Mononuclear cell (primary cell): Measurements from ENCODE around the gene RHBDF1. TPM values are rescaled to one million over a fixed set of nuclear protein-coding genes. Genes with fewer than 3 reads are reported as not detected.
A peak's percentile ranks its signal among the peaks of the same experiment; 100 is the strongest.

Experiments
- H3K27me3 ChIP-seq: 2 replicates; pipeline ENCODE4 v1.6.0; 2011; ENCODE audit warnings: low read length, control low read depth; ENCODE audit not compliant: insufficient read depth
- H3K4me1 ChIP-seq: 2 replicates; pipeline ENCODE4 v1.5.1; 2011; ENCODE audit warnings: mild to moderate bottlenecking, low read length, control low read depth; ENCODE audit not compliant: insufficient read depth
- H3K4me3 ChIP-seq: 2 replicates; pipeline ENCODE4 v1.5.1; 2011; ENCODE audit warnings: mild to moderate bottlenecking, low read length, moderate library complexity
- H3K9me3 ChIP-seq: 2 replicates; pipeline ENCODE4 v1.5.1; 2011; ENCODE audit warnings: low read depth, mild to moderate bottlenecking, control low read depth, low read length
- total RNA-seq: library from RNA; depleted of rRNA; stranded (reverse); fragments of >200 nt; gene quantifications from one replicate; pipeline ENCODE4 v1.2.3, GENCODE V29; 2012

Gene RHBDF1
- total RNA-seq, 1 donor, result 0.21 TPM

- Histone ChIP-seq H3K9me3 (no peaks in the 10 kb centered on the region), H3K4me3 (no peak overlapping the region), H3K27me3 (no peaks in the 10 kb centered on the region), H3K4me1 (peaks cover 23% of the 10 kb centered on the region)
These were observed 12.4 kb upstream of the RHBDF1 start for GRCh38 chr16:84718-85406.

- no peak overlapping the region for H3K4me3 ChIP-seq
- peaks cover 25% of the 10 kb centered on the region for H3K4me1 ChIP-seq
- H3K27me3 ChIP-seq, result no peaks in the 10 kb centered on the region
- no peaks in the 10 kb centered on the region for H3K9me3 ChIP-seq
These were observed 11.6 kb upstream of the RHBDF1 start for GRCh38 chr16:83781-84615.

DNA sequence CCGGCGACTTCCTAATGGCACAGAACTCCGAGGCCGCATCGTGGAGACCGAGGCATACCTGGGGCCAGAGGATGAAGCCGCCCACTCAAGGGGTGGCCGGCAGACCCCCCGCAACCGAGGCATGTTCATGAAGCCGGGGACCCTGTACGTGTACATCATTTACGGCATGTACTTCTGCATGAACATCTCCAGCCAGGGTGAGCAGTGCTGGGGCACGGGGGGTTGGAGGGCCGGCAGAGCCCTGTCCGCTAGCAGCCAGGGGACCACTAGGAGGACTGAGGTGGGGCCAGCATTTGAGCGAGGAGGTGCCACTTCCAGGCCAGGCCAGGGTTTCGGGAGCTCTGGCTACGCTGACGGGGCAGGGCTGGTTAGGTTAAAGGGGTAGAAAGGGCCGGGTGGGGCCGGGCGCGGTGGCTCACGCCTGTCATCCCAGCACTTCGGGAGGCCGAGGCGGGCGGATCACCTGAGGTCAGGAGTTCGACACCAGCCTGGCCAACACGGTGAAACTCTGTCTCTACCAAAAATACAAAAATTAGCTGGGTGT is 10.7 kb upstream of the RHBDF1 start:
- no peaks in the 10 kb centered on the region for H3K9me3 ChIP-seq
- no peak overlapping the region for H3K4me3 ChIP-seq
- peaks cover 32% of the 10 kb centered on the region for H3K4me1 ChIP-seq
- no peaks in the 10 kb centered on the region for H3K27me3 ChIP-seq

- Histone ChIP-seq H3K9me3 (no peaks in the 10 kb centered on the region), H3K4me3 (no peak overlapping the region), H3K4me1 (peaks cover 37% of the 10 kb centered on the region), H3K27me3 (no peaks in the 10 kb centered on the region)
These were observed 7.0 kb upstream of the RHBDF1 start for GRCh38 chr16:79151-80054.

DNA sequence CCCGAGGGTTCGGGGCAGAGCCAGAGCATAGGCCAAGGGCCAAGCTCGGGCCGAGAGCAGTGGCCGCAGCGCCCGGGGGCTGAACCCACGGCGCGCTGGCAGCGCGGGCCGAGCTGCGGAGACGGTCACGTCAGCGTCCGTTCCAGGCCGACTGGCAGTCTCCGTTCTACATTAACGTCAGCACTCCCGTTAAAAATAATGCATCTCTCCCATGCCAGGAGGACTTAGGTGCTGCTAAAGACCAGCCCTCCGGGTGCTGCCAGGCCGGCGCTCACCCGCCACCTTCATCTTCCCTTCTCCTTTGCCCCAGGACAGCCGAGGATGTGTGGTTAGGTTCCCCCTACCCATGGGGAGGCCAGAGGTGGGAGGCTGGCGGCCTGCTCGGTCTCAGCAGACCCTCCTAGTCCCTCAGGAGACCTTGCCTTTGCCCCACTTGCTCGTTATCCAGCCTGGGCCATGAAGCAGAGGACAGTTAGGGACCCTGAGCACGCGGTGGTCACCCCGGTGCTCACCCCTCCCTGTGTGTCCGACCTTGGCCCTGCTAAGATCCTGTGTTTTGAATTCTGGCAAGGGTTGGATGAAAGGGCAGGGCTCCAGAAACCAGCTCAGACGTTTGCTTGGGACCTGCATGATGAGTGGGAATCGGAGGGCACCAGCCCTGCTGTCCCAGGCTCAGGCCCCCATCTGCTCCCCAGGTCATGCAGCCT is 6.2 kb upstream of the RHBDF1 start:
- Histone ChIP-seq H3K9me3 (no peaks in the 10 kb centered on the region), H3K4me1 (peaks cover 29% of the 10 kb centered on the region), H3K27me3 (peaks cover 6% of the 10 kb centered on the region), H3K4me3 (peak overlapping the region; percentile 79)

- Histone ChIP-seq H3K9me3 (no peaks in the 10 kb centered on the region), H3K4me1 (peaks cover 29% of the 10 kb centered on the region), H3K4me3 (peak within 1 kb of the TSS; percentile 79), H3K27me3 (peaks cover 12% of the 10 kb centered on the region)
These were observed 5.5 kb upstream of the RHBDF1 start, which contains the start of gene MPG for GRCh38 chr16:77807-78443. Gene MPG, plus strand, starts transcription at chr16:78225. Its CDS starts 85 bp downstream, at chr16:78310.

DNA sequence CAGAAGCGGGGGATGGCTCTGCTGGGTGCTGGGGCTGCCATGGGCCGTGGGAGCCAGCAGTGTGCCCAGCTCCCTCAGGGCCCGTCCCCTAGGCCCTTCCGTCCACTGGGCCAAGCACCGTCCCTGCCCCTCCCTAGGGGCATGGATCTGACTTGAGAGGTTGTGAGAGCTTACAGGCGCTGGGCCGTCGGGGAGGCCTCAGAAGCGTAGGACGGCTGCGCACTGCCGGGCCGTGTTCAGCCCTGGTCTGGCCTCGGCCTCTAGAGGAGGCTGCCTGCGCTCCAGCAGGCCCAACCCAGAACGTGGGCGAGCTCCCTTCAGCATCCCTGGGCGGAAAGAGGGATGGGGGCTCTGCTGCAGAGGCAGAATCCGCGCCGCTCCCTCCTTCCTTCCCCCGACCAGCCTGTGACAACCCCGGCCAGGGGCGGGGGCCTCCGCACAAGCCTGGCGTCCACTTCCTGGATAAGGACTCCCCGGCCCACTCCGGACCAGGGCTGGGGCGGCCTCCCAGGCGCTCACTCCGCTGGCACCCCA is 4.9 kb upstream of the RHBDF1 start:
- Histone ChIP-seq H3K4me3 (peak overlapping the region; percentile 79), H3K9me3 (no peaks in the 10 kb centered on the region), H3K27me3 (peaks cover 16% of the 10 kb centered on the region), H3K4me1 (peaks cover 33% of the 10 kb centered on the region)

GRCh38 chr16:76535-77272 is 4.3 kb upstream of the RHBDF1 start:
- no peak overlapping the region for H3K4me3 ChIP-seq
- peaks cover 19% of the 10 kb centered on the region for H3K27me3 ChIP-seq
- H3K9me3 ChIP-seq, result no peaks in the 10 kb centered on the region
- peaks cover 33% of the 10 kb centered on the region for H3K4me1 ChIP-seq

DNA sequence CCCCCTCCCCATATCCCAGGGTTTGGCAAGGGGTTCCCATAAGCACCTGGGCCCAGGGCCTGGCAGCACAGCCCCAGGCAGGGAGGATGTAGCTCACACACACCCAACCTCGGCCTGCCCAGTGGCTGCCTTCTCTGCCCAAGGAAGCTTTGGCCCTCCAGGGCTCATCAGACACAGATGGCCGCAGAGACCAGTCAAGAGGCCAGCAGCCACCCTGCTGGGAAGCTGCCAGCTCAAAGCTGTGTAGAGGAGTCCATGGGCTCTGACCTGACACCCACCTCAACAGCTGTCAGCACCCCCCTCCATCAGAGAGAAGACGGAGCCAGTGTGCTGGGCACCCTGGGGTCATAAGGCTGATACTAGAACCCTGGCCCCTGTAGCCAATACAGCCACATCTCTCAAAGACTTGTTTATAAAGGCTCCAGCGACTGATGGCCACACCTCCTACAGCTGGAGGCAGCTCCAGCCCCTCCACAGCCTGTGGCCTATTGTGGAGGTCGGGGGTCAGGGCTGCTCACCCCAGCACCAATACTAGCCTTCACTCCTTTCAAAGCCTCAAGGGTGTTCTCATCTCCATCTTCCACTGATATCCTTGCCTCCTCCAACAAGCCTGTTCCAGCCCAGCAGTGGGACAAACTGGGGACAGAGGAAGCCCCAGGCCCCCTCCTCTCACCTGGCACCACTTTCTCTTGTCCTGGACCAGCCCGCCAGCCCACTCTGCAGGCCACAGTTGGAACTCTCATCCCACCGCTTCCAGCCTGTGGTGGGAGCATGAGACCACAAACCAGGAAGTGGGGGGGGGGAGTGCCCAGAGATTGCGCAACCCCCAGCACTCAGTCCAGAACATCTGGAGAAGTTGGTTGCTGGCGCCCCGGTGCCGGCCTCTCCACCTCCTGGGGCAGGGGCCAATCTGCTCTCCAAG is 3.4 kb upstream of the RHBDF1 start:
- Histone ChIP-seq H3K4me1 (peaks cover 33% of the 10 kb centered on the region), H3K27me3 (peaks cover 26% of the 10 kb centered on the region), H3K4me3 (no peak overlapping the region), H3K9me3 (no peaks in the 10 kb centered on the region)

DNA sequence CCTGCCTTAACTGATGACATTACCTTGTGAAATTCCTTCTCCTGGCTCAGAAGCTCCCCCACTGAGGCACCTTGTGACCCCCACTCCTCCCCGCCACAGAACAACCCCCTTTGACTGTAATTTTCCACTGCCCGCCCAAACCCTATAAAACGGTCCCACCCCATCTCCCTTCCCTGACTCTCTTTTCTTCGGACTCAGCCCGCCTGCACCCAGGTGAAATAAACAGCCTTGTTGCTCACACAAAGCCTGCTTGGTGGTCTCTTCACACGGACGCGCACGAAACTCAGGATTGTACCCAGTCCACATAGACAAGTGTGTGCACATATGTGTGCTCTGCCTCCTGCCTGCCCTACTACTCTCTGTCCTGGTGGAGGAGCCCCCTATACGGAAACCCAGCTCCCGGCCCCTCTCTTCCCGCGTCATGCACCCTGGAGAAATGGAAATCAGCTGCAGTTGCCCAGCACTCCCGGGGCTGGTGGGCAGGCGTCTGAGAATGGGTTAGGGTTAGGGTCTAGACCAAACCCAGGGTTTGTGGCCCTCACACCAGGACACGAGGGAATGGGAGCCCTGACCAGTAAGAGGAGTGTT is 2.4 kb upstream of the RHBDF1 start:
- Histone ChIP-seq H3K27me3 (peaks cover 31% of the 10 kb centered on the region), H3K4me3 (no peak overlapping the region), H3K4me1 (peaks cover 33% of the 10 kb centered on the region), H3K9me3 (no peaks in the 10 kb centered on the region)

DNA sequence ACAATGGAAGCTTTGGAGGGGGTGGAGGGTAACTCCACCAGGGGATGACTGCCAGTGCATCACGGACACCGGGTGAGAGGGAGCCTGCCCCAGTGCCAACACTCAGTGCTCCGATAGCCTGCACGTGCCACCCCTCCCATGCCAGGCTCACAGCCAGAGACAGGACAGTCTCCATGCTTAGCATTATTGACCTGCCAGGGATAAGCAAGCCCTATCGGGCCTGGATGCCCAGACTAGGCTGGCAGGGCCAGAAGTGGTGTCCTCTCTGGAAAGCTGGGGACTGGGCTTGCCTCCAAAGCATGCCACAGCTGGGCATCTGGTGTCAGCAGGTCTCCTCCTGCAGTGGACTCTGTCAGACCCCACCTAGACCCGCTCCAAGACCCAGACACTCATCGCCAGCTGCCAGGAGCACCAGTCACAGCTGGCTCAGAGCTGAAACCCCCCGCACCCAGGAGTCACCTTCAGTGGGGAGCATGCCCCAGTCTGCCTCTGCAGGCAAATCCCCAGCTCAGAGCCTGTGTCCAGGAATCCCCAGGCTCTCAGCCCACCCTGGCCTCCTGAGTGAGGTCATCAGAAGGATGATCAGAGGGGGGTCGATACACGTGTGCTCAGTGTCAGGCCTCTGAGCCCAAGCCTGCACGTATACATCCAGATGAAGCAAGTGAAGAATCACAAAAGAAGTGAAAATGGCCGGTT is 1.8 kb upstream of the RHBDF1 start:
- Histone ChIP-seq H3K4me1 (peaks cover 32% of the 10 kb centered on the region), H3K9me3 (no peaks in the 10 kb centered on the region), H3K4me3 (no peak overlapping the region), H3K27me3 (peaks cover 31% of the 10 kb centered on the region)
